HL-60/S4 (cell line): ENCODE results near the gene INSR.
"Not testable (repeated sequence)": the region's sequence is repeated elsewhere in the genome, so short reads cannot be mapped to it uniquely, and the experiment has no call there.

Experiments used
- in situ Hi-C: fragments of 300-500 bp; cut with MboI; formaldehyde crosslinking; loops from 2 replicates; pipeline ENCODE4 v1.14.3; 2022; ENCODE audit warnings: low sequenced_read_pairs

Gene INSR

DNA sequence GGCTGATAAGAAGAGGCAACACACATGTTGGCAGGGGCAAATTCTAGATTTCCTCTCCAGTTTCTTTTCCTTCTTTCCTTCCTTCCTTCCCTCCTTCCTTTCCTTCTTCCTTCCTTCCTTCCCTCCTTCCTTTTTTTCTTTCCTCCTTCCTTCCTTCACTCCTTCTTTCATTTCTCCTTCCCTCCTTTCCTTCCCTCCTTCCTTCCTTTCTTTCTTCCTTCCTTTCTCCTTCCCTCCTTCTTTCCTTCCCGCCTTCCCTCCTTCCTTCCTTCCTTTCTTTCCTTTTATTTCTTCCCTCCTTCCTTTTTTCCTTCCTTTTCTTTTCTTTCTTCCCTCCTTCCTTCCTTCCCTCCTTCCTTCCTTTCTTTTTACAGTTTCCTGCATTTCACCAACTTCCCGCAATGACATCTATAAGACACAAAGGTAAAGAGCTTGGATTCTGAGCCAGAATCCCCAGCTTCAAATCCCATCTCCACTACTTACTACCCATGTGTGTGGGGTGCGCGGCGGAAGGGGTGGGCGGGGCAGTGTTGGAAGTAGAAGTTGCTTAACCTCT lies 35.3 kb downstream of the INSR start:
- in situ Hi-C loops, result no loop called here

DNA sequence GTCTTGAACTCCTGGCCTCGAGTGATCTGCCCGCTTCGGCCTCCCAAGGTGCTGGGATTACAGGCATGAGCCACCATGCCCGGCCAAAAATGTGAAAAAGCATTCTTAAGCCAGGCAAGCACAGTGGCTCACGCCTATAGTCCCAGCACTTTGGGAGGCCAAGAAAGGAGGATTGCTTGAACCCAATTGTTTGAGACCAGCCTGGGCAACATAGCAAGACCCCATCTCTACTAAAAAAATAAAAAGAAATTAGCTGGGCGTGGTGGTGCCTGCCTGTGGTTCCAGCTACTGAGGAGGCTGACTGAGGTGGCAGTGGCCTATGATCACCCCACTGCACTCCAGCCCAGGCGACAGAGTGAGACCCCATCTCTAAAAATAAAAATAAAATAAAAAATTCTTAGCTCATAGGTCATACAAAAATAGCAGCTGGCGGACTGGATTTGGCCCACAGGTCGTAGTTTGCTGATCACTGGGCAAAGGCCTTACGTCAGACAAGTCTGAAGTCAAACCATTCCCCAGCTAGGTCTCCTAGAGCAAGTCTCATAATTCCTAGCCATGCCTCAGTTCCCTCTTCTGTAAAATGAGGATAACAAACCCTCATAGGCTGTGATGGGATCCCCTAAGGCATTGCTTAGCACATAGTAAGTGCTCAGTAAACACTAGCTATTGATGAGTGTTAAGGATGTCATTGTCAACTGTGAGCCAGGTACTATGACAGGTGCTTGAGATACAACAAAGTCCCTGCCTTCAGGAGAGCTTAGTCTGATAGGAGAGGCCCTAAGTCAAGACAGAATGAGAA lies 36.0 kb downstream of the INSR start:
- in situ Hi-C loops, result no loop called here

DNA sequence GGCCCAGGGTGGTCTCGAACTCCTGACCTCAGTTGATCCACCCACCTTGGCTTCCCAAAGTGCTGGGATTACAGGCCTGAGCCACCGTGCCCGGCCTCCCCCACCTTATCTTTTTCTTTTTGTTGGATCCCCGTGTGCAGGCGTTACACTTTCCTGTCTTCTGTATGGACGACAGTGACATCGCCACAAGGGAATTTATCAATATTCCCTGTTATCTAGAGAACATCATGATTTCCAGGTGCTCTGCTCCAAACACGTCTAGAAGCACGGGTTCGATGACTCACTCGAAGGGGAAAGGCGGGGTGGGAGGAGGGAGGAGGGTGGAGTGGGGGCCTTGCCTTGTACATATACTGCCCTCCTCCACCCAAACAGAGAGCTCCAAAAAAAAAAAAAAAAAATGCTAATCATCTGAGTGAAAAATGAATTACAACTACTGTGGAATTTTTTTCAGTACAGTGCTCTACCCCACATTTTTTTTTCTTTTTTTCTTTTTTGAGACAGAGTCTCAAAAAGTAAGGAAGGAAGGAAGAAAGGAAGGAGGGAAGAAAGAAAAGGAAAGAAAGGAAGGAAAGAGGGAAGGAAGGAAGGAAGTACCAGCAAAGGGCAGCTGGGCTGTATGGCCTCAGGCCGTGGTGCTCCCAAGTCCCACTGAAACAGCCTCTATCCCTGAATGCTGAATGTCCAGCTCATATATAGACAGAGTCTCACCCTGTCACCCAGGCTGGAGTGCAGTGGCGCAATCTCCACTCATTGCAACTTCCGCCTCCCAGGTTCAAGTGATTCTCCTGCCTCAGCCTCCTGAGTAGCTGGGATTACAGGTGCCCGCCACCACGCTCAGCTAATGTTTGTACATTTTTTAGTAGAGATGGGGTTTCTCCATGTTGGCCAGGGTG lies 36.8 kb downstream of the INSR start:
- in situ Hi-C loops, result no loop called here

DNA sequence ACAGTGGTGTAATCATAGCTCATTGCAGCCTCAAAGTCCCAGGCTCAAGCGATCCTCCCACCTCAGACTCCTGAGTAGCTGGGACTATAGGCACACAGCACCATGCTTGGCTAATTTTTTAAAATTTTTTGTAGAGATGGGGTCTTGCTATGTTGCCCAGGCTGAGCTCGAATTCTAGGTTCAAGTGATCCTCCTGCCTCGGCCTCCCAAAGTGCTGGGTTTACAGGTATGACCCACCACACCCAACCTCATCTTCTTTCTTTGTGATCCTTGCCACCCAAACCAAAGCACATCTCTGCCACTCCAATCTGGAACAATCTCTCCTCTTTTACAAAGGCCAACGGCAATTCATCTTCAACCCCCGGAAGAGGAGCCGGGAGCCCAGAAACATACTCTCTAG lies 38.6 kb downstream of the INSR start:
- in situ Hi-C loops, result no loop called here

DNA sequence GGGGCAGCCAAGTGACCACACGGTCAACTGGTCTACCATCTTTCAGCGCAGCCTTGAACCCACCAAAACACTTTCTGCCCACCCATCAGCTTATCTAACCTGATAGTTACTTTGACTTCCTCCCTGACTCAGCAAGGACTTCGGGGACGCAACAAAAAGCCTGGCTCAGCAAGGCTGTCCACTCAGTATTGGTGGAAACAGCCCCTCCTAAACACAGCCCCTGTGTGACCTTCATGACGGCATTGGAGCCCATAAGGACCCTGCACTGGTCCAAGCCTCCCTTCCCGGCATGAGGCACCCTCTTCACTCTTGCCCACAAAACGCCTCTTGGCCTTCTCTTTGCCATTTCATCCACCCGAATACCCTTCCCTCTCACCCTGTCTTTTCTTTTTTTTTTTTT lies 39.1 kb downstream of the INSR start:
- in situ Hi-C loops, result no loop called here

DNA sequence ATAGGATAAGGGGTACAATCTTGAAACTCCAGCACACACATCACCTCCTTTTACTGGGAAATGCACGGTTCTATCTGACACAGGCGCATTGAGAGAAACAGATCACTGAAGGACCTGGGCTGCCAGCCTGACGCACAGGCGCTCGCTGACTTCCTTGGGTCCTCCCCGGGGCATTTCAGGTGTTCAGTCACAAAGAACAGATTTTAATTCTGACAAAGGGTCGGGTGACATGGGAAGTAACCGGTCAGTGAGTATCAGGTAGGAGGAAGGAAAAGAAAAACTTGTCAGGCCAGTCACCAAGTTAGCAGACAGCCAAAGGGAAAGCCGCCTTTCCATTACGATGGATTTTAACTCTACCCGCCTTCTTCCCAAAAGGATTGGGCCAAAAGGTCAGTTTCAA lies 39.6 kb downstream of the INSR start:
- in situ Hi-C loops, result no loop called here

DNA sequence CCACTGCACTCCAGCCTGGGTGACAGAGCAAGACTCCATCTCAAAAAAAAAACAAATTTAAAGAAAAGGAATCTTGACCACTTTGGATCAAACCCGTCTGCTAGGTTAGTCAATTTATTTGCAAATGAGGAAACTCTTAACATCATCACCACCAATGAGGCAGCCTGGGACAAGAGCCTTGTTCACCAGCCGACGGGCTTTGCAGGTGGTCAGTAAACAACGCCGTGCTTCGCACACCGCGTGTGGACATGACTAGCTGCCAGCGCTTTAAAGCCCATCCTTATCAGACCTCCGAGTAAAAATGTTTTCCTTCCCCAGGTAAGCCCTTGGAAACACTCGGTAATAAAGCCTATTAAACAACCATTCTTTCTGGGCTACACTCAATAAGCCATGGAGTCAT lies 41.9 kb downstream of the INSR start:
- in situ Hi-C loops, result no loop called here

DNA sequence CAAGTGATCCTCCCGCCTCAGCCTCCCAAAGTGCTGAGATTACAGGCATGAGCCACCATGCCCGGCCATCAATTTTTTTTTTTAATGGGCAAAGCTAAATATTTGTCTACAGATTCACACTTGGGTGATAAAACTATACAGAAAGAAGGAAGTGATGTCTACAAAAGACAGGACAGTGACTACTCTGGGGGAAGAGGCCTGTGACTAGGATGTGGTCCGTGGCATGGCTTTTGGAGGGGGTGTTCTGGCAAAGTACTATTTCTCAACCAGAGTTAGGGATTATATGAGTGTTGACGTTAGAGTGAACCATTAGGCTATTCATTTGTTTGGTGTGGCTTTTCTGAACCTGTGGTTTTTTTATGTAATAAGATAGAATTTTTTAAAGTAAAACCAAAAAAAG lies 42.7 kb downstream of the INSR start:
- in situ Hi-C loops, result no loop called here

DNA sequence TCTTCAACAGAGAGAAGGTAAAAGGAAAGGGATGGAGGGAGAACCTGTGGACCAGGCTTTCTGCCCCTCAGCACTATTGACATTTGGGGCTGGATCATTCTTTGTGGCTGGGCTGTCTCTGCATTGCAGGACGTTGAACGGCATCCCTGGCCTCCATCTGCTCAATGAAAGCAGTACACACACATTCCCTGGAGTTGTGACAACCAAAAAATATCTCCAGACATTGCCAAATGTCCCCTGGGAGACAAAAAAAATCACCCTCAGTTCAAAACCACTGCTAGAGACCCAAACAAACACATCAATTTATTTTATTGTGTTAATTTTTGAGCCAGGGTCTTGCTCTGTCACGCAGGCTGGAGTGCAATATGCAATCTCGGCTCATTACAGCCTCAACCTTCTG lies 43.3 kb downstream of the INSR start:
- in situ Hi-C loops, result no loop called here

DNA sequence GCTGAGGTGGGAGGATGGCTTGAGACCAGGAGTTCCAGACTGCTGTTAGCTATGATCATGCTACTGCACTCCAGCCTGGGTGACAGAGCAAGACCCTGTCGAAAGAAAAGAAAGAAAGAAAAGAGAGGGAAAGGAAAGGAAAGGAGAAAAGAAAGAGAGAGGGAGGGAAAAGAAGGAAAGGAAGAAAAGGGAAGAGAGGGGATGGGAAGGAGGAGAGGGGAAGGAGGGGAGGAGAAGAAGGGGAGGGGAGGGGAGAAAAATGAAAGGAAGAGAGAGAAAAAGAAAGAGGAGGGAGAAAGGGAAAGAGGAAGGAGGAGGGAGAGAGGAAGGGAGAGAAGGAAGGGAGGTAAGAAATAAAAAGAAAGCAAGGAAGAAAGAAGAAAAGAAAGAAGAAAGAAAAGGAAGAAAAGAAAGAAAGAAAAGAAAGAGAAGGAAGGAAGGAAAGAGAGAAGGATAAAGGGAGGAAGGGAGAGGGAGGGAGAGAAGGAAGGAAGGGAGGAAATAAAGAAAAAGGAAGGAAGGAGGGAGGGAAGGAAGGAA lies 44.1 kb downstream of the INSR start:
- in situ Hi-C loops, result no loop called here

DNA sequence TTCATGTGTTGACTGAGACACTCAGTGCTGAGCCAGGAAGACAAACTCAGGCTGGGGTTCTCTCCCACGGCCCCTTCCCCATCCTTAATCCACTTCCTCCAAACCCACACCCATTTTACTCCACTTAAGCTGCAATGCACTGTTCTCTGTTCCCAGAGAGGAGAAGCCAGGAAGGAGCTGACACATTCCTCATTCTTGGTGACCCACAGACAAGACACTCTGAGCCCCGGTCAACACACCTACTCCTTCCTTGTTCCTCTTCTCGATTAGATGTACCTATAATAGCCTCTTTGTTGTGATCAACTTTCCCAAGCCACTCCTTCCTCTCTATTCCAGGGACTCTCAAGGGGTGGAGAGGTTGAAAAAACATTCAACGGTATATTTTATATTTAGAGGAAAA lies 47.1 kb downstream of the INSR start:
- in situ Hi-C loops, result no loop called here

DNA sequence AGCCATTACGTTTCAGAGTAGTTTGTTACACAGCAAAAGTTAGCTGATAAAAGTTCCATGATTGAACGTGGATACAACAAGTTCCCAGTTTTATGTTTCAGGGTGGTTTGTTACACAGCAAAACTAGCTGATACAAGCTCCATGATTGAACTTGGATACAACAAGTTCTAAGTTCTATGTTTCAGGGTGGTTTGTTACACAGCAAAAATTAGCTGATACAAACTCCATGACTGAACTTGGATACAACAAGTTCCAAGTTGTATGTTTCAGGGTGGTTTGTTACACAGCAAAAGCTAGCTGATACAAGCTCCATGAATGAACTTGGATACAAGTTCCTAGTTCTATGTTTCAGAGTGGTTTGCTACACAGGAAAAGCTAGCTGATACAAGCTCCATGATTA lies 47.6 kb downstream of the INSR start:
- in situ Hi-C loops, result no loop called here

DNA sequence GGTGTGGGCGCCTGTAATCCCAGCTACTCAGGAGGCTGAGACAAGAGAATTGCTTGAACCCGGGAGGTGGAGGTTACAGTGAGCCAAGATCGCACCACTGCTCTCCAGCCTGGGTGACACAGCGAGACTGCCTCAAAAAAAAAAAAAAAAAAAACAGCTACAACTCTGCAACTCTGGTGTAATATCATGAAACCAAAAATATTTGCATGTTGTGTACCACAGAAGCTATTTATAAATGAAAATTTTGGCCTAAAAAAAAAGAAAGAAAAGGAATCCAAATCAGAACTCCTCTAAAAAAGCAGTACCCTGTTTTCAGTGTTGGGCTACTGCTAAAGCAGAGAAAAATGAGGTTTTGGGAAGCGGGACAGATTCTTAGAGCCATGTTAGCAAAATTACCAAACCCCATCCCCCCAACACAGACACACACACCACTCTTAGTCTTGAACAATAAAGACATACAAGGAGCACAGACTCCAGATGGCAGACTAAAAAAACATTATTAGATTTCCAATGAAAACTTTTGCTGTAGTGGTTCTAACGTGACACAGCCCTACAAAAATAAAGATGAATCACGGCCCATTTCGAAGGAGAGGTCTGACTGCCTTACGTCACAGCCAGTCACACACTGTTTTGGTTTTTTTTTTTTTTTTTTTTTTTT lies 51.5 kb downstream of the INSR start:
- in situ Hi-C loops, result no loop called here

DNA sequence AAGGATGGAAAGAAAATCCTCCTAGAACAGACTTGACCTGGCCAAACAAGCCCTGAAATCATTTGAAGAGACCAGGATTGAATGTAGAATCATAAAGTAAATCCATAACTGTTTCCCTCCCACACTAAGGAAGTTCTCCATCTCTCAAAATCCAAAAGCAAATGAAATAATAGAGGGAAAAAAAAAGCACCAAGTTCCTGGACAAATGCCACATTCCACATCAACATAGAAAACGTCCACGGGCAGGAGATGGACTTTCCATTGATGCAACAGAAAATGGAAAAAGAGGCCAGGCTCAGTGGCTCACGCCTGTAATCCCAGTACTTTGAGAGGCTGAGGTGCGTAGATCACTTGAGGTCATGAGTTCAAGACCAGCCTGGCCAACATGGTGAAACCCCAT lies 56.2 kb downstream of the INSR start:
- in situ Hi-C loops, result no loop called here

DNA sequence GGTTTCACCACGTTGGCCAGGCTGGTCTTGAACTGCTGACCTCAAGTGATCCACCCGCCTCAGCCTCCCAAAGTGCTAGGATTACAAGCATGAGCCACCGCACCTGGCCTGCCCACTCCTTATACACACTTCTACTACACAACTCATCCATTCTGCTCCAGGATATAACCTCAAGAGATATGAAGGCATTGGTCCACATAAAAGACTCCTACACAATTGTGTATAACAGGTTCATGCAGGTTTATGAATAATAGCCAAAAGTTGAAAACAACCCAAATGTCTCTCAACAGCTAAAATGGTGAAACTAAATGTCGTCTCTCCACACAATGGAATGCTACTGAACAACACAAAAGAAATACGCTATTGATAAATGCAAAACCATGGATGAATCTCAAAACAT lies 58.1 kb downstream of the INSR start:
- in situ Hi-C loops, result no loop called here

DNA sequence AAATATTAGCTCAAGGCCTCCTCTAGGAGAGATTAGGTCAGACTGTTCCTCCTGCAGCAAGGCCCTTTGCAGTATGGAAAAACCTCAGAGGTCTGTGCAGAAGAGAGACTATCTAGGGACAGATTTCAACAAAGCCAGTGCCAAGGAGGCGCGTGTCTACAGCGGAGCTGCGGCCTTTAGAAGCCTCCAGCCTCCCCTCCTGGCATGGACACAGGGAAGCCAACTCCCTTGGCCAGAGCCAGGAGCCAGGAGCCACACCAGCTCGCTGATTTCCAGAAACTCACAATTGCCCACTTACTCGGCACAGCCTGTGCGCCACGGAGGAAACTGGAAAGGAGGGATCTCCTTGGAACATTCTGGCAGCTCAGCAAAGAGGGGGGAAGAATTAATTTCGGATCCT lies 63.4 kb downstream of the INSR start:
- in situ Hi-C loops, result no loop called here

DNA sequence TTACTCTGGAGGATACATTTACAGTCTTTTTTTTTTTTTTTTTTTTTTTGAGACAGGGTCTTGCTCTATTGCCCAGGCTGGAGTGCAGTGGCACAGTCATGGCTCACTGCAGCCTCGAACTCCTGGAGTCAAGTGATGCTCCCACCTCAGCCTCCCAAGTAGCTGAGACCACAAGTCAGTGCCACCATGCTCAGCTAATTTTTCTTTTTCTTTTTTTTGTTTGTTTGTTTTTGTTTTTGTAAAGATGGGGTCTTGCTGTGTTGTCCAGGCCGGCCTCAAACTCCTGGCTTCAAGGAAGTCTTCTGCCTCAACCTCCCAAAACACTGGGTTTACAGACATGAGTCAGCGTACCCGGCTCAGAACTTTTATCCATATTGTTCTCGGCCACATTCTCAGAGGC lies 64.5 kb downstream of the INSR start:
- in situ Hi-C loops, result no loop called here

DNA sequence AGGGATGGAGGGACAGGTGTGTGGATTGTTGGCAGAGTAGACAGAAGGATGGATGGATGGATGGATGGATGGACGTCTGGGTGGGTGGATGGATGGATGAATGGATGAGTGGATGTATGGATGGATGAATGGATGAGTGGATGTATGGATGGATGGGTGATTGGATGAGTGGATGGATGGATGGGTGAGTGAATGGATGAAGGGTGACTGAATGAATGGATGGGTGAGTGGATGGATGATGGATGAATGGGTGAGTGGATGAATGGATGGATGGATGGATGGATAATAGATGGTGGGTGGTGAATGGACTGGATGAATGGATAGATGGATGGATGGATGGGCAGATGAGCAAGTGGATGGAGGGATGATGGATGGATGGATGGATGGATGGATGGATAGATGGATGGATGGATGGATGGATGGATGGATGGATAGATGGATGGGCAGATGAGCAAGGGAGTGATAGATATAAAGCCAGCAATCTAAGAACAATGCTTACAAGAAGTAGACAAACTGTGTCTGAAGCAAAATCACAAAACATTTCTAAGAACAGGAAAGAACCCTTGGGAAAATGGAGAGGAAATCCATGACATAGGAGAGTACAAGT lies 65.2 kb downstream of the INSR start:
- in situ Hi-C loops, result no loop called here

DNA sequence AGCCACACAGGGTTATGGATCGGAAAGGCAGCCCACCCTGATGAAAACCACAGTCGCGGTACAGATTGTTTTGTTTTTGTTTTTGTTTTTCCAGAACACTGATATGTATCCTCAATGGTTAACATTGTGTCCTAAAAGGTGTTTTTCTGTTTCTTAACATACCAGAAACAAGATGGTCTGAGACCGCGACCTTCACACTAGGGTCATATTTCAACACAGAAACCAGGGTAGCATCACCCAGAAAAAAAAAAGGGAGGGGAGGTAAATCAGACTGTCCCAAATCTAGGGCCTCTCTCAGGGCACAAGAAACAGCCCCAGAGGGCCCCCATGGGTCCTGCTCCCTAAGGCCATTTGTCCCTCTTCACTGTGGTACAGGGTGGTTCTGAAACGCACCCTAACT lies 66.5 kb downstream of the INSR start:
- in situ Hi-C loops, result no loop called here

DNA sequence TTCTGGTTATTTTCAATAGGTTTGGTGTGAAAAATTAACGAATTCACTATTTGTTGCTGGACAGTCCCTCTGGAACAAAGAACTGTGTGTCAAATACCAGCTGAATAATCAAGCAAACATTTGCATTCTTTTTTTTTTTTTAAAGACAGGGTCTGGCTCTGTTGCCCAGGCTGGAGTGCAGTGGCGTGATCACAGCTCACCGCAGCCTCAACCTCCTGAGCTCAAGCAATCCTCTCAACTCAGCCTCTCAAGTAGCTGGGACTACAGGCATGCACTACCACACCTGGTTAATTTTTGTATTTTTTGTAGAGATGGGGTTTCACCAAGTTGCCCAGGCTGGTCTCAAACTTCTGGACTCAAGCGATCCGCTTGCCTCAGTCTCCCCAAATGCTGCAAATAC lies 67.1 kb downstream of the INSR start:
- in situ Hi-C loops, result not testable (repeated sequence)

DNA sequence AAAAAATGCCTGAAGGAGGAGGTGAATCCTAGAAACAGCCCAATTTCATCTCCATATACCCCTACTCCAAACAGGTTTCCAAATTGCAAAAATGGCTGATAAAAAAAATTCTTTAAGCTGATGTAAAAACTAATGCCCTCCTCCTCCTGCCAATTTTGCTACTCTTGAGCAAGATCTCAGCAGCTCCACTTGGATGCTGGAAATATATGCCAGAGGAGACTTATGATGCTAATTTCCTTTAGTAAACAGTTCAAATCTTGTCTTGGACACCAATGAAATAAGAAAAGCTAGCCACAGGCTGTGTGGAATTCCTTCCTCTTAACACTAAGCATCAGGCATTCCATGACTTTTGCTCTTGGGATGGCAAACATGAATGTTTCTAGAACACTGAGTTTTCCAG lies 67.5 kb downstream of the INSR start:
- in situ Hi-C loops, result no loop called here
